IMR-90 (cell line): ENCODE data around the gene PRKCH. TPM values are rescaled to one million over a fixed set of nuclear protein-coding genes. Genes with fewer than 3 reads are reported as not detected.

Experiments
- ATAC-seq: fragments of 200-7000 bp; cut with Tn5 transposase; 2 replicates; pipeline ENCODE4 v1.9.1; 2020; ENCODE audit warnings: low read depth, mild to moderate bottlenecking, moderate library complexity
- BruUV-seq: library from RNA; stranded (reverse); fragments of 400-500 nt; replicated peaks from 2 replicates; lab custom pipeline; 2021; lab: Mats Ljungman, UMichigan
- CTCF ChIA-PET: fragments of 300-600 bp; formaldehyde crosslinking; extraction: SDS; loops from one replicate; lab custom pipeline; 2021; ENCODE audit warnings: antibody characterized with exemption; lab: Yijun Ruan, JAX
- POLR2A ChIA-PET: fragments of 300-600 bp; sonication (Branson Sonifier 250); formaldehyde crosslinking; loops from one replicate; lab custom pipeline; 2022; ENCODE audit warnings: antibody characterized with exemption; ENCODE audit not compliant: unreplicated experiment; lab: Charles Lee
- DNase-seq: peaks from one replicate; pipeline ENCODE4 v3.0.0; 2013
- H2AFZ ChIP-seq: replicated peaks from 2 replicates; pipeline ENCODE3; 2013; ENCODE audit warnings: low read length, mild to moderate bottlenecking; ENCODE audit not compliant: poor library complexity
- H2AK5ac ChIP-seq: 2 replicates; pipeline ENCODE4 v1.6.1; 2013; ENCODE audit warnings: low read depth, low read length, inconsistent platforms
- H2AK9ac ChIP-seq: replicated peaks from 2 replicates; pipeline ENCODE3; 2013; ENCODE audit warnings: mild to moderate bottlenecking, low read depth, low read length, moderate library complexity; ENCODE audit not compliant: poor library complexity
- H2BK120ac ChIP-seq: 2 replicates; pipeline ENCODE4 v1.6.1; 2013; ENCODE audit warnings: low read depth, low read length, inconsistent platforms
- H2BK15ac ChIP-seq: 3 replicates; pipeline ENCODE4 v1.6.1; 2013; ENCODE audit warnings: low read depth, low read length, inconsistent platforms
- H2BK20ac ChIP-seq: 2 replicates; pipeline ENCODE4 v1.6.1; 2013; ENCODE audit warnings: low read depth, mild to moderate bottlenecking, inconsistent platforms, low read length, moderate library complexity
- H2BK5ac ChIP-seq: 2 replicates; pipeline ENCODE4 v1.6.1; 2013; ENCODE audit warnings: mild to moderate bottlenecking, low read depth, low read length, inconsistent platforms; ENCODE audit not compliant: poor library complexity, severe bottlenecking
- H3K14ac ChIP-seq: replicated peaks from 2 replicates; pipeline ENCODE4 v1.6.1; 2013; ENCODE audit warnings: low read depth, low read length, inconsistent platforms
- H3K18ac ChIP-seq: 2 replicates; pipeline ENCODE4 v1.6.1; 2013; ENCODE audit warnings: low read depth, low read length, control low read depth
- H3K23ac ChIP-seq: 2 replicates; pipeline ENCODE4 v1.6.1; 2013; ENCODE audit warnings: low read depth, low read length, inconsistent platforms
- H3K27ac ChIP-seq: 2 replicates; pipeline ENCODE4 v1.5.1; 2013; ENCODE audit warnings: mild to moderate bottlenecking, control low read depth, low read length; ENCODE audit not compliant: insufficient read depth
- H3K27me3 ChIP-seq: 2 replicates; pipeline ENCODE4 v1.6.1; 2013; ENCODE audit warnings: low read length; ENCODE audit not compliant: control insufficient read depth, insufficient read depth
- H3K36me3 ChIP-seq: 2 replicates; pipeline ENCODE4 v1.6.1; 2013; ENCODE audit warnings: low read length, mixed read lengths; ENCODE audit not compliant: control insufficient read depth, insufficient read depth
- H3K4ac ChIP-seq: 2 replicates; pipeline ENCODE4 v1.6.1; 2013; ENCODE audit warnings: low read depth, low read length, inconsistent platforms
- H3K4me1 ChIP-seq: 2 replicates; pipeline ENCODE4 v1.6.1; 2013; ENCODE audit warnings: low read length, mixed read lengths; ENCODE audit not compliant: control insufficient read depth, insufficient read depth
- H3K4me2 ChIP-seq: 2 replicates; pipeline ENCODE4 v1.6.1; 2013; ENCODE audit warnings: low read depth, mild to moderate bottlenecking, control low read depth, low read length, moderate library complexity
- H3K4me3 ChIP-seq: 2 replicates; pipeline ENCODE4 v1.5.1; 2013; ENCODE audit warnings: low read depth, mild to moderate bottlenecking, control low read depth, low read length, moderate library complexity; ENCODE audit not compliant: insufficient read depth
- H3K56ac ChIP-seq: 2 replicates; pipeline ENCODE4 v1.6.1; 2013; ENCODE audit warnings: low read length, inconsistent platforms; ENCODE audit not compliant: insufficient read depth; ENCODE audit errors: extremely low read depth
- H3K79me1 ChIP-seq, 2 experiments: 2 replicates each; pipeline ENCODE4 v1.6.1; 2013; ENCODE audit warnings: low read length in 2 of 2, inconsistent platforms in 1 of 2, low read depth in 1 of 2
- H3K9ac ChIP-seq: 2 replicates; pipeline ENCODE4 v1.6.1; 2013; ENCODE audit warnings: low read depth, low read length, control low read depth
- H3K9me1 ChIP-seq: 2 replicates; pipeline ENCODE4 v1.6.1; 2013; ENCODE audit warnings: low read length, inconsistent platforms; ENCODE audit not compliant: insufficient read depth
- H3K9me3 ChIP-seq: 2 replicates; pipeline ENCODE4 v1.6.1; 2013; ENCODE audit warnings: low read length; ENCODE audit not compliant: control insufficient read depth, insufficient read depth
- H4K20me1 ChIP-seq: 2 replicates; pipeline ENCODE4 v1.6.1; 2013; ENCODE audit warnings: low read length, inconsistent platforms; ENCODE audit not compliant: insufficient read depth
- H4K5ac ChIP-seq: 2 replicates; pipeline ENCODE4 v1.6.1; 2013; ENCODE audit warnings: mild to moderate bottlenecking, low read depth, low read length, control low read depth
- H4K8ac ChIP-seq, 2 experiments: 2 replicates each; pipeline ENCODE4 v1.6.1; 2013; ENCODE audit warnings: low read depth in 2 of 2, low read length in 2 of 2, control low read depth in 1 of 2, inconsistent platforms in 1 of 2
- H4K91ac ChIP-seq: 2 replicates; pipeline ENCODE4 v1.6.1; 2013; ENCODE audit warnings: low read depth, low read length, inconsistent platforms; ENCODE audit not compliant: insufficient read depth
- BHLHE40 ChIP-seq: fragments of 150-350 bp; IDR thresholded peaks from 2 replicates; pipeline ENCODE4 v1.6.1; 2016; ENCODE audit warnings: mild to moderate bottlenecking, low read depth, low read length
- CEBPB ChIP-seq: IDR thresholded peaks from 2 replicates; pipeline ENCODE4 v1.6.1; 2012; ENCODE audit warnings: low read depth, low read length, improper control_type of control experiment
- CHD1 ChIP-seq: IDR thresholded peaks from 2 replicates; pipeline ENCODE4 v1.6.1; 2012; ENCODE audit warnings: low read depth, low read length, improper control_type of control experiment
- CTCF ChIP-seq: conservative IDR thresholded peaks from 2 replicates; pipeline ENCODE4 v1.5.1; 2012; ENCODE audit warnings: mild to moderate bottlenecking, low read depth, low read length, improper control_type of control experiment
- MAFK ChIP-seq: IDR thresholded peaks from 2 replicates; pipeline ENCODE4 v1.6.1; 2012; ENCODE audit warnings: low read depth, low read length, improper control_type of control experiment
- MAZ ChIP-seq: IDR thresholded peaks from 2 replicates; pipeline ENCODE4 v1.6.1; 2012; ENCODE audit warnings: low read depth, mild to moderate bottlenecking, low read length, improper control_type of control experiment, moderate library complexity, borderline replicate concordance
- MXI1 ChIP-seq: IDR thresholded peaks from 2 replicates; pipeline ENCODE4 v1.6.1; 2012; ENCODE audit warnings: low read depth, mild to moderate bottlenecking, low read length, moderate library complexity, borderline replicate concordance
- NFE2L2 ChIP-seq: fragments of 150-350 bp; IDR thresholded peaks from 2 replicates; pipeline ENCODE4 v1.6.1; 2016; ENCODE audit warnings: low read depth, mild to moderate bottlenecking, low read length
- POLR2A ChIP-seq: IDR thresholded peaks from 2 replicates; pipeline ENCODE4 v1.6.1; 2012; ENCODE audit warnings: mild to moderate bottlenecking, low read depth, low read length
- RAD21 ChIP-seq: IDR thresholded peaks from 2 replicates; pipeline ENCODE4 v1.6.1; 2012; ENCODE audit warnings: low read length, improper control_type of control experiment
- RCOR1 ChIP-seq: IDR thresholded peaks from 2 replicates; pipeline ENCODE4 v1.6.1; 2012; ENCODE audit warnings: mild to moderate bottlenecking, low read length, improper control_type of control experiment; ENCODE audit not compliant: insufficient replicate concordance
- RFX5 ChIP-seq: IDR thresholded peaks from 2 replicates; pipeline ENCODE4 v1.8.0; 2012; ENCODE audit warnings: low read depth, mild to moderate bottlenecking, low read length, moderate library complexity
- SMC3 ChIP-seq: fragments of 150-350 bp; IDR thresholded peaks from 2 replicates; pipeline ENCODE4 v1.6.1; 2016; ENCODE audit warnings: low read depth, mild to moderate bottlenecking, antibody characterized with exemption, low read length, moderate library complexity
- USF2 ChIP-seq: fragments of 150-350 bp; IDR thresholded peaks from 2 replicates; pipeline ENCODE4 v1.6.1; 2017; ENCODE audit warnings: mild to moderate bottlenecking, antibody characterized with exemption, low read length, low read depth
- WGBS, 2 experiments: methylation state at CpG; one replicate each; pipeline versions ENCODE4 v1.1.5 to v1.1.7; 2013; ENCODE audit warnings: missing lambda C conversion rate in 2 of 2; ENCODE audit not compliant: insufficient read length in 1 of 2; ENCODE audit errors: extremely low coverage in 2 of 2; 5-methylcytosine and 5-hydroxymethylcytosine counted together
- dilution Hi-C: fragments of 300-500 bp; cut with HindIII; formaldehyde crosslinking; loops from one replicate; pipeline ENCODE4 v1.14.3; 2018; ENCODE audit warnings: low sequenced_read_pairs; ENCODE audit not compliant: unreplicated experiment
- in situ Hi-C: fragments of 300-500 bp; cut with MboI; formaldehyde crosslinking; loops from 3 replicates; pipeline ENCODE4 v1.14.3; 2019; ENCODE audit warnings: low sequenced_read_pairs, inconsistent platforms, mixed read lengths
- intact Hi-C: fragments of 100-400 bp; cut with micrococcal nuclease; formaldehyde crosslinking; loops from 2 replicates; pipeline ENCODE4 v1.10.0; 2022
- polyA plus RNA-seq, 3 experiments: library from polyadenylated mRNA; depleted of rRNA; stranded (reverse); fragments of >200 nt; gene quantifications; 2 replicates each; pipeline ENCODE4 v1.2.3, GENCODE V29; 2012; ENCODE audit warnings: low replicate concordance in 1 of 3
- total RNA-seq: library from RNA; depleted of rRNA; stranded (reverse); fragments of >200 nt; gene quantifications from 2 replicates; pipeline ENCODE4 v1.2.3, GENCODE V29; 2012

Gene PRKCH
- total and polyA plus RNA-seq, 2 of the 4 experiments (the other 2 are of a cell fraction) = 1.6 to 2.3 TPM

- peak overlapping the region; percentile 96 for H2BK120ac ChIP-seq
- peak overlapping the region; percentile 82 for H2AFZ ChIP-seq
- no TSS peak for BruUV-seq
- H3K9me3 ChIP-seq = no peaks in the 10 kb centered on the region
- H3K27ac ChIP-seq = peak overlapping the region; percentile 96
- peak; percentile 98 for DNase-seq
- peak overlapping the region; percentile 57 for H3K23ac ChIP-seq
- H2AK5ac ChIP-seq = peak overlapping the region; percentile 96
- H3K9me1 ChIP-seq = peaks cover 27% of the 10 kb centered on the region
- H3K4ac ChIP-seq = peak overlapping the region; percentile 95
- H2BK15ac ChIP-seq = peak overlapping the region; percentile 97
- POLR2A ChIA-PET = interaction anchor here (0.6 kb wide), 1 partner anchor 94 kb away, joined by 3 read pairs; no protein-coding TSS in a partner anchor
- H4K5ac ChIP-seq = peak overlapping the region; percentile 88
- ATAC-seq = peak; percentile 27
- peak overlapping the region; percentile 98 for H4K91ac ChIP-seq
- H4K8ac ChIP-seq = peak overlapping the region; percentile 81 to 90
- CTCF ChIA-PET = interaction anchor here (0.6 to 1.5 kb wide), 5 partner anchors 16 to 277 kb away, joined by 3 to 5 read pairs (median 3); no protein-coding TSS in a partner anchor
- no peaks in the 10 kb centered on the region for H3K36me3 ChIP-seq
- in situ Hi-C loops (loop anchor here (5.0 kb wide), 1 partner anchor 92 kb away; no protein-coding TSS in a partner anchor), dilution Hi-C loops (loop anchor here (25.0 kb wide), 1 partner anchor 242 kb away; no protein-coding TSS in a partner anchor), intact Hi-C loops (loop anchor here (5.0 kb wide), 1 partner anchor 182 kb away; no protein-coding TSS in a partner anchor)
- peak overlapping the region; percentile 93 for H3K18ac ChIP-seq
- no peaks in the 10 kb centered on the region for H4K20me1 ChIP-seq
- no peak overlapping the region for H3K4me3 ChIP-seq
- peak overlapping the region; percentile 83 for H3K9ac ChIP-seq
- peak overlapping the region; percentile 83 for H3K14ac ChIP-seq
- peak overlapping the region; percentile 85 for H2AK9ac ChIP-seq
- WGBS, 2 experiments = 27% methylated on average over 4 of the region's 13 CpGs; no CpG with 5 or more reads in 1 of the 2 experiments
- H2BK5ac ChIP-seq = peak overlapping the region; percentile 91
- H3K27me3 ChIP-seq = no peaks in the 10 kb centered on the region
- H3K79me1 ChIP-seq = peaks cover 2 to 24% of the 10 kb centered on the region in 2 experiments; a peak in 3 of 4 replicates
- peak overlapping the region; percentile 76 for H3K4me2 ChIP-seq
- H2BK20ac ChIP-seq = peak overlapping the region; percentile 92
- H3K4me1 ChIP-seq = peaks cover 34% of the 10 kb centered on the region
- H3K56ac ChIP-seq = peak overlapping the region; percentile 42
- TF ChIP-seq SMC3 = peak; percentile 39
- peak; percentile 23; the same call in 1 of the 2 replicates for TF ChIP-seq BHLHE40
- TF ChIP-seq MXI1 = no peak
- TF ChIP-seq USF2 = no peak
- TF ChIP-seq CTCF = peak; percentile 41
- no peak for TF ChIP-seq CHD1
- no peak for TF ChIP-seq MAZ
- TF ChIP-seq POLR2A = no peak
- no peak for TF ChIP-seq RCOR1
- no peak for TF ChIP-seq RFX5
- TF ChIP-seq NFE2L2 = no peak
- TF ChIP-seq CEBPB = peak; percentile 61
- peak; percentile 42 for TF ChIP-seq RAD21
- no peak for TF ChIP-seq MAFK
These were observed 149.0 kb downstream of the PRKCH start for GRCh38 chr14:61470261-61470960.
